ENCODE measurements around the gene COL7A1. TPM values are rescaled to one million over a fixed set of nuclear protein-coding genes. Genes with fewer than 3 reads are reported as not detected.

COL7A1 gene
- total RNA-seq, 1 experiment from 2014 or later = 22.9 TPM

DNA sequence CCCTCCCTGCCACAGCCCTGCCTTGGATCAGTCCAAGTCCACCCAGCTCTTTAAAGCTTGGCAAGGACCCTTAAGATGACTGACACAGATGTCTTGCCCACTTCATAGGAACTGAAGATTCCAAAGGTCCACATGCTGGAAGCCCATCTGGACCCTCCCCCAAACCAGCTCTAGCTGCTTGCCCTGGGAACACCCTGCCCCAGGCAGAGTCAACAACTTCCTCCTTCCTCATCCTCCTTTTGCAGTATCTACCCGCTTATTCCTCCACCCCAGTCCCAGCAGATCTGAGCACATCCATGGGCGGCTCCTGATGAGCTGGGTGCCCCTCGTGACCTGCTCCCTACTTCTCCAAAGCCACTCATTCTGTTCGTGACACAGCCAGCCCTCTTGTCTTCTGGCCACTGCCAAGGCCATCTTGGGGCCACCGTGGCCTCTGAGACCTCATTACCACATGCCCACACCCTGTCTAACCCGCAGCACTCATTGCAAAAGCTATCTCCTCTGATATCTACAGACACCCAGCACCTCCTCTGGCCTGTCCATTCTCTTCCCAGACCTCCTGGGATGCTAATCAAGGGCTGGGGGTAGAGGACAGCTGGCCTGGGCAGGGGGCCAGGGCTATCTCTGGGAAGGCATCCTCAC, 36.5 kb downstream of the COL7A1 start:
- Histone ChIP-seq H3K27ac (ENCODE audit: insufficient read length, low read depth, low read length) (no peak overlapping the region), H2BK120ac (ENCODE audit: low read depth, low read length, poor library complexity, severe bottlenecking) (no peak overlapping the region), H3K4me1 (ENCODE audit: insufficient read depth, low read length) (peaks cover 13% of the 10 kb centered on the region; the same call in 1 of the 2 replicates), H3K4me2 (ENCODE audit: insufficient read depth, insufficient read length, low read length) (no peak overlapping the region), H2BK20ac (ENCODE audit: low read depth, low read length, poor library complexity, severe bottlenecking) (no peak overlapping the region), H3K14ac (ENCODE audit: insufficient read depth, low read length) (no peak overlapping the region), H4K20me1 (ENCODE audit: control insufficient read depth, insufficient read depth, insufficient read length) (no peaks in the 10 kb centered on the region), H2BK12ac (ENCODE audit: insufficient read length, low read depth, low read length) (no peak overlapping the region), H4K91ac (ENCODE audit: insufficient read length, low read depth, low read length) (no peak overlapping the region), H3T11ph (ENCODE audit: low read length) (no peak overlapping the region), H2BK5ac (ENCODE audit: insufficient read length, low read length) (no peak overlapping the region), H3K56ac (ENCODE audit: insufficient read length, low read depth, low read length) (no peak overlapping the region), H3K23me2 (ENCODE audit: insufficient read length, low read depth, low read length, poor library complexity, severe bottlenecking) (peaks cover 7% of the 10 kb centered on the region), H3K79me1 (ENCODE audit: insufficient read depth, low read depth, low read length, poor library complexity, severe bottlenecking) (no peaks in the 10 kb centered on the region), H3K4ac (ENCODE audit: low read depth, low read length) (no peak overlapping the region), H2BK15ac (ENCODE audit: low read depth, low read length) (no peak overlapping the region), H3K27me3 (ENCODE audit: insufficient read depth, low read length) (no peaks in the 10 kb centered on the region), H4K5ac (ENCODE audit: insufficient read length, low read depth, low read length) (no peak overlapping the region), H4K8ac (replicated peaks; ENCODE audit: insufficient read length, low read depth, low read length) (no peak overlapping the region), H3K79me2 (ENCODE audit: insufficient read depth, low read length) (peaks cover 2% of the 10 kb centered on the region; the same call in 1 of the 2 replicates), H2AK5ac (ENCODE audit: insufficient read length, low read length) (no peak overlapping the region), H3K23ac (ENCODE audit: insufficient read length, low read depth, low read length) (no peak overlapping the region), H3K18ac (ENCODE audit: insufficient read length, low read depth, low read length) (no peak overlapping the region), H2AFZ (ENCODE audit: low read length) (no peak overlapping the region), H3K9ac (ENCODE audit: extremely low read depth, insufficient read length, low read length) (no peak overlapping the region), H3K9me3 (ENCODE audit: control insufficient read depth, low read depth, low read length) (no peaks in the 10 kb centered on the region)
- Mint-ChIP-seq H3K27ac (peak overlapping the region; percentile 2 to 79 (median 79); a peak in 5 of 7 replicates), H3K36me3 (ENCODE audit: insufficient read depth in 1 of 3, low read depth in 3 of 3) (peaks cover 0 to 14% (median 2%) of the 10 kb centered on the region in 3 experiments; a peak in 4 of 7 replicates), H3K4me3 (peak overlapping the region; percentile 1 to 90; a peak in 2 of 5 replicates), H3K27me3 (ENCODE audit: low read depth) (peaks cover 2% of the 10 kb centered on the region; the same call in 1 of the 2 replicates), H3K4me1 (peaks cover 58 to 69% of the 10 kb centered on the region in 2 experiments), H3K9me3 (no peaks in the 10 kb centered on the region)
- WGBS (ENCODE audit: extremely low coverage, insufficient read length, low lambda C conversion rate) = no CpG with 5 or more reads among the region's 6 CpGs
- TF ChIP-seq, protein P1, sequence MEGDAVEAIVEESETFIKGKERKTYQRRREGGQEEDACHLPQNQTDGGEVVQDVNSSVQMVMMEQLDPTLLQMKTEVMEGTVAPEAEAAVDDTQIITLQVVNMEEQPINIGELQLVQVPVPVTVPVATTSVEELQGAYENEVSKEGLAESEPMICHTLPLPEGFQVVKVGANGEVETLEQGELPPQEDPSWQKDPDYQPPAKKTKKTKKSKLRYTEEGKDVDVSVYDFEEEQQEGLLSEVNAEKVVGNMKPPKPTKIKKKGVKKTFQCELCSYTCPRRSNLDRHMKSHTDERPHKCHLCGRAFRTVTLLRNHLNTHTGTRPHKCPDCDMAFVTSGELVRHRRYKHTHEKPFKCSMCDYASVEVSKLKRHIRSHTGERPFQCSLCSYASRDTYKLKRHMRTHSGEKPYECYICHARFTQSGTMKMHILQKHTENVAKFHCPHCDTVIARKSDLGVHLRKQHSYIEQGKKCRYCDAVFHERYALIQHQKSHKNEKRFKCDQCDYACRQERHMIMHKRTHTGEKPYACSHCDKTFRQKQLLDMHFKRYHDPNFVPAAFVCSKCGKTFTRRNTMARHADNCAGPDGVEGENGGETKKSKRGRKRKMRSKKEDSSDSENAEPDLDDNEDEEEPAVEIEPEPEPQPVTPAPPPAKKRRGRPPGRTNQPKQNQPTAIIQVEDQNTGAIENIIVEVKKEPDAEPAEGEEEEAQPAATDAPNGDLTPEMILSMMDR (conservative IDR thresholded peaks at IDR 0.05) = peak; percentile 20; the same call in 2 of the 3 replicates
- DNase-seq = no peak

Data from H9 (cell line).